ENCODE results near the gene ADGRG6.
"Not testable (repeated sequence)": the region's sequence is repeated elsewhere in the genome, so short reads cannot be mapped to it uniquely, and the experiment has no call there.

ADGRG6 gene

DNA sequence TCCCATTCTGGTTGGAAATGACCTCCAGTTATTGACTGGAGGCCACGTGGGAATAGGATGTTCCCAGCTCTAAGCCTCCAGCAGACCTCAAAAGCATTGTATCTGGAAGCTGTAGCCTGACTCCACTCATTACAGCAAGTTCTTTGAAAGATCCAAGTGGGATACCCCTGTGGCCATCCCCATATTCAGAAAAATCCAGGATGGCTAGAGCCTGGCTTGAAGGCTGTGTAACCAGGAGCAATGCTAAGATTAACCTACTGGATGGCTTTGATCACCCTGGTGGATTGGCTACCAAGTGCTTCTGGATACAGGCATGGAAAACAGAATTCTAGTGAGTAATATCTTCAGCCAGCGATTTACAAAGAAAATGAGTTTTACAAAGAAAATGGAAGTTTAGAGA, 151.2 kb downstream of the ADGRG6 start:
- DNase-seq, result no peak

DNA sequence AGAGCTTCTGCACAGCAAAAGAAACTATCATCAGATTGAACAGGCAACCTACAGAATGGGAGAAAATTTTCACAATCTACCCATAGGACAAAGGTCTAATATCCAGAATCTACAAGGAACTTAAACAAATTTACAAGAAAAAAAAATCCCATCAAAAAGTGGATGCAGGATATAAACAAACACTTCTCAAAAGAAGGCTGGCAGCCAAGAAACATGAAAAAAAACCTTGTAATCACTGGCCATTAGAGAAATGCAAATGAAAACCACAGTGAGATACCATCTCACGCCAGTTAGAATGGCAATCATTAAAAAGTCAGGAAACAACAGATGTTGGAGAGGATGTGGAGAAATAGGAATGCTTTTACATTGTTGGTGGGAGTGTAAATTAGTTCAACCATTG, 152.4 kb downstream of the ADGRG6 start:
- DNase-seq, result not testable (repeated sequence)

DNA sequence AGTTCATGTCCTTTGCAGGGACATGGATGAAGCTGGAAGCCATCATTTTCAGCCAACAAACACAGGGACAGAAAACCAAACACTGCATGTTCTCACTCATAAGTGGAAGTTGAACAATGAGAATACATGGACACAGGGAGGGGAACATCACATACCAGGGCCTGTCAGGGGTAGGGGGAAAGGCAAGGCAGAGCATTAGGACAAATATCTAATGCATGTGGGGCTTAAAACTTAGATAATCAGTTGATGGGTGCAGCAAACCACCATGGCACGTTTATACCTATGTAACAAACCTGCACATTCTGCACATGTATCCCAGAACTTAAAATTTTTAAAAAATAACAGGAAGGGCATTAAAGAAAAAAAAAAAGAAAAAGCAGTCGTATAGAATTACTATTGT, 153.0 kb downstream of the ADGRG6 start:
- DNase-seq, result not testable (repeated sequence)

DNA sequence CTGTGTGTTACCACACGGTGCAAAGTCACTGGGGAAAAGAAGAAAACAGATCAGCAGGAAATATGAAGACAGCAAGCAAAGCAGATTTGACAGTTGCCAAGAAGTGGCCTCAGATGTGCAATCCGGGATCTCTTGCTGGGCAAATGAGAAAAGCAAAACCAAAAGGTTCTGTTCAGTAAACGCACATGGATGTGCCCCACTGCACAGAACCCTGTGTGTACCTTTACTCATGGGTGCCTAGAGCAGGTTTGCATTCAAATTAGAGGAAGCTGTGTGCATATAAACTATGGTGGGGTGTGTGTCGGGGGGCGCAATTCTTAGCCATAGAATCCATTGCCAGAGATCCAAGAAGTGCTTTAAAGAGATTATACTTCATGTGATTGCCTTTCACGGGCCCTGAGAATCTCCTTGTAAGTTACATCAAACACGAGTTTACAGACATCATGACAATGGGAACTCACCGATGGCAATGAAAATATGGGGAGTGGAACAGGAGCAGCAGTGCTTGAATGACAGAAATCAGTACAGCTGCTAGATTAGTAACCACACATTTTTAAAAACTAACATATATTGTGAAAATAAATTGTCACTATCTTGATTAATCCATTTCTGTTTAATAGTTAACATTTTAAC, 154.3 kb downstream of the ADGRG6 start:
- no peak for DNase-seq

DNA sequence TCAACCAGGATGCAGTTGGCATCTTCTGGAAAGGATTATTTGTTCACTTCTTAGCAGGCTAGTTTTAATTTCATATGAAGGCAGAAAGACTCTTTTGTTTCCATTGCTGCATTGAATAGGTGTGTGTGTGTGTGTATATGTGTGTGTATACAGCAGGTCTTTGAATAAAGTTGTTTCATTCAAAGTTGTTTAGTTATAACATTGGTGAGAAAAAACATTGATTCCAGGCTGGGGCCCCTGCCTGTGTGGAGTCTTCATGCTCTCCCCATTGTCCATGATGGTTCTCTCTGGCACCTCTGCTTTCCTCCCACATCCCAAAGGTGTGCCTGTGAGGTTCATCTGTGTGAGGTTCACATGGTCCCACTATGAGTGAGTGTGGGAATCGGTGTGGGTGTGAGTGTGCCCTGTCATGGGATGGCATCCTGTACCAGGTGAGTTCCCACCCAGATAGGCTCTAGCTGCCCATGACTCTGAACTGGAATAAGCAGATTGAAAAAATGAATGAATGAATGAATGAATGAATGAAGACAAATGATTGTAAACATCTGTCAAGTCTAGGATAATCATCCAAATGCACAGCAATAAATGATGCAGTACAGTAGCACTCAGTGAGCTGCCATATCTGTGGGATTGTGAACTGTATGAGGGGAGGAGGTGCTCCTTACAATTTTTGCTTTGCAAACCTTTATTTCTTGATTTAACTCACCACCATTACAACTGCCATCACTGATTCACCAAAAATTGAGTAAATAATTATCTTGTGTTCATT, 156.0 kb downstream of the ADGRG6 start:
- DNase-seq, result no peak

DNA sequence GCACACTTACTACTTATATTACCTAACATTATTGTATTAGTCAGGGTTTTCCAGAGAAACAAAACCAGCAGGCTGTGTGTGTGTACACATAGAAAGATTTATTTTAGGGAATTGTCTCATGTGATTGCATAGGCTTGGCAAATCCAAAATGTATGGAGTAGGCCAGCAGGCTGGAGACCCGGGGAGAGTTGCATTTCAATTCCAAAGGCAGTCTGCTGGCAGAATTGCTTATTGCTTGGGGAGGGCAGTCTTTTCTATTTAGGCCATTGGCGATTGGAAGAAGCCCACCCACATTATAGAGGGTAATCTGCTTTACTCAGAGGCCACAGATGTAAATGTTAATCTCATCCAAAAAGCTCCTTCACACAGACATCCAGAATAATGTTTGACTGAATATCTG, 157.0 kb downstream of the ADGRG6 start:
- DNase-seq, result no peak

DNA sequence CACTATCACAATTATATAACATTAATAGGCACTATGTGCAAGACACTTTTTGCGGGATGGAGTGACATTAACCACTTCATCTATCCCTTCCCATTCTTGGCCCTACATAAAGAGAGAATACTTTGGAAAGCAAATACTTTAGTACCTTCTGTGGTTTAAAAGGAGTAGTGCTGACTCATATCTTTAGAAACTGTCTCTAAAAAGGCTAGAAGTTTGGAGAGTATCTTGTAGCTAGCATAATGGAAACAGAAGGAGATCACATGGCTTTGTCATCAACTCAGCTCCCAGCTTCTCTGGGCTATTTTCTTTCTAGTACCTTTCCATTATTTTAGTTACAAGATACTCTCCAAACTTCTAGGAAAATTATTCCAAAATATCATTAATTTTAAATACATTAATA, 157.5 kb downstream of the ADGRG6 start:
- DNase-seq, result no peak

DNA sequence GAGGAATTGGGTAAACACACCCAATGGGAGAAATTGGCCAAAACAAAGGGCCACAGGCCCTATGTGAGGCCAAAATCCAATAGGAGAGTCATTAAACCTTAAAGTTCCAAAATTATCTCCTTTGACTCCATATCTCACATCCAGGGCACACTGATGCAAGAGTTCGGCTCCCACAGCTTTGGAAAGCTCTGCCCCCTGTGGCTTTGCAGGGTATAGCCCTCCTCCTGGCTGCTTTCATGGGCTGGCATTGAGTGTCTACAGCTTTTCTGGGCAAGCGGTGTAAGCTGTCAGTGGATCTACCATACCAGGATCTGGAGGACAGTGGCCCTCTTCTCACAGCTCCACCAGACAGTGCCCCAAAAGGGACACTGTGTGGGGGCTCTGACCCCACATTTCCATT, 160.5 kb downstream of the ADGRG6 start:
- DNase-seq, result no peak

DNA sequence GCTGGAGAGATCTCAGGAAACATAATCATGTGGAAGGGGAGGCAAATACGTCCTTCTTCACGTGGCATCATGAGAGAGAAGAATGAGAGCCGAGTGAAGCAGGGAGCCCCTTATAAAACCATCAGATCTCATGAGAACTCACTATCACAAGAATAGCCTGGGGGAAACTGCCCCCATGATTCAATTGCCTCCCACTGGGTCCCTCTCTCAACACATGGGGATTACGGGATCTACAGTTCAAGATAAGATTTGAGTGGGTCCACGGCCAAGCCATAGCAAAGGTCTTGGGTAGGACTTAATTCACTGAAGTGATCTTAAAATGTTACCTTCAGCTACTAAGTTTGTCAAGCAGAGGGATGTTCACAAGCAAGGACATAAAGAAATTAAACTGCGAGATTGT, 162.2 kb downstream of the ADGRG6 start:
- no peak for DNase-seq

DNA sequence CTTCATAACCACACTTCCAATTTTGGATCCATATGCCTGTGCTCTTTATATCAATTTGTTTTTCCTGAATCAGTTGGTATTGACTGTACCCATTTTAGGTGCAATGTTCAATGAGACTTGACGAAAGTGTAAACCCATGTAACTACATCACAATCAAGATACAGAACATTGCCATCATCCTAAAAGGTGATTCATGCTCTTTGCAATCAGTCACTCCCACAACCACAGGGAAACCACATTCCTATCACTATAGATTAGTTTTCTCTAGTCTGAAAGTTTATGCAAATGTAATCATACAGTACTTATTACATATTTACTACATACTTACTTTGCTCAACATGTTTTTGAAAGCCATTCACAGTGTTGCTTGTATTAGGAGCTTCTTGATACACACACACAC, 167.4 kb downstream of the ADGRG6 start:
- DNase-seq, result no peak

DNA sequence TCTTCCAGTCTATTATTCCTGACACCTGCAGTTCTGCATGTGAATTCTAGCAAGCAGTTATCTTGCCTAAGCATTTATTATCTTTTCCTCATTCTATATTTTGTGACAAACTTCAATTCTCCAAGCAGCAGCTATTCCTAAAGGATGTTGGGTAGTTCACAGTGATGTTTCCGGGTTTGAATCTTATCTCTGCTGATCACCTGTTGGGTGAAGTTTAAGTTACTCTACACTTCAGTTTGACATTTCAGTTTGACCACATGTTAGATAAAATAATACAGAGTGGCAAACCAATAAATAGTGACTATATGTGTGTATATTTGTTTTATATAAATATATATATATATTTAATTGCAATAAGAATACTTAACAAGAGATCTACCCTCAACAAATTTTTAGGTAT, 168.6 kb downstream of the ADGRG6 start:
- DNase-seq, result no peak

DNA sequence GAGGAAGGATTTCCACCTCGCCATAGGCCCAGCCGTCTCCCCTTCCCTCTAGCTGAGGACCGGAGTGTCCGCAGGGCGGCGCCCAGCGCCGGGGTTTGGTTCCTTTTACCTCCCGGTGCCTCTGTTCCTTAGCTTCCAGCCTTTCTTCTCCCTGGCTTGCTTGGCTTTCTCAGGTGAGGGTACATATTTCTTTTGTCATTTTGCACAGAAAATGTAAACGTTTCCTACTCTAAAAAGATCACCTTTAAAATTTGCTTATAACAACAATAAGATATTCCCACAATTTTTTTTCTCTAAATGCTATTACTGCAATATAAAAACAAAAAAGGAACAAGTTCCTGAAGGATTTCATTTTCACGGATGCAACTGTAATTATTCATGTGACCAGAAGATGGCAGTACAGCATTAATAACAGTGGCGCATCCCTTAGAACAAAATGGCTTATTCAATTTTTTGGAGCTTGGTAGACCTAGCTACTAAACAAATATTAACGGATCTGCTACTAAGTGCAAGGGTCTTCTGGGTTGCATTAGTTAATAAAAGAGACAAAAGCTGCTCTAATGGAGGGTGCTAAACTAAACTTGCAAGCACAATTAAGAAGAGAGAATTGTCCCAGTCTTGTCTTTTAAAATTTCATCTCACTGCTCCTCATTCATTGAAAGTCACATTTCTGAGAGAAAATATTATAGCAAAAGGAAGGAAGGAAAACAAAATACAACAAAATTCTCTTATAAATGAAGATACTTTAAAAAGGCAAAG, 172.9 kb downstream of the ADGRG6 start:
- peak; percentile 80 for DNase-seq

DNA sequence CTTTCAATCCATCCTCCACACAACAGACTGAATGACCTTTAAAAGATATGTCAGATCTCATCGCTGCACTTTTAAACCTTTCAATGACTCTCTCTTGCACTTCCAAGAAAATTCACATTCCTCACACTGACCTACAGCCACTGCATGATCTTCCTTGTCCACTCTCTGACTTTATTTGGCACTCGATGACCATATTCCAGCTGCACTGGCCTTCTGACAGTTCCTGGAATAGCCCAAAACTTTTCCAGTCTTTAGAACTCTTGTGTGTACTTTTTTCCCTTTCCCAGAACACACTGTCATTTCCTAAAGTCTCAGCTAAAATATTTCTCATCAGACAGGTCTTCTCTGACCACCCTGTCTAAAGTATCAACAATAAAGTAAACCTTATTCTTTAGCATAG, 174.6 kb downstream of the ADGRG6 start:
- no peak for DNase-seq

DNA sequence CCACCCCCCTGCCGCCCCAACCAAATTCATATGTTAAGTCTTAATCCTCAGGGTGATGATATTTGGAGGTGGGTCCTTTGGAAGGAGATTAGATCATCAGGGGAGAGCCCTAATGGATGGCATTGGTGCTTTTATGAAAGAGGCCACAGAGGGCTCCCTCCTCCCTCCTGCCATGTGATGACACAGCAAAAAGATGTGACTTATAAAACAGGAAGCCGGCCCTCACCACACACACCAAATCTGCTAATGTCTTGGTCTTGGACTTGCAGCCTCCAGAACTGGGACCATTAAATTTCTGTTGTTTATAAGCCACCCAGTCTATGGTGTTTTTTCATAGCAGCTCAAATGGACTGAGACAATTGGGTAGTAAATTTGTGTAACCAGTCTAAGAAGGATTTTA, 176.3 kb downstream of the ADGRG6 start:
- DNase-seq, result peak; percentile 38

DNA sequence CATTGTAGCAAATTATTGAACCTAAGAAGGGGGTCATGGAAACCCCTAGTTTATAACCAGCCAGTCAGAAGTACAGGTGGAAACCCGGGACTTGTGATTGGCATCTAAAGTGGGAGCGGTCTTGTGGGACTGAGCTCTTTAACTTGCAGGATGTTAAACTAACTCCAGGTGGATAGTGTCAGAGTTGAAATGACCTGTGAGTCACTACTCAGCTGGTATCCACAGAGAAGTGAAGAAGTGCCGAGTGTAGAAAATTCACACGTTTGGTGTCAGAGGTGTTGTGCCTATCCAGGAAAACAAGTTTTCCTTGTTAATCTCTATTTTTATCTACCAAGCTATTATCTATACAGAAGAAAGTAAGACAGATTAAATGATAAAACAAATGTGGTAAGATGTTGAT, 179.7 kb downstream of the ADGRG6 start:
- DNase-seq, result no peak

DNA sequence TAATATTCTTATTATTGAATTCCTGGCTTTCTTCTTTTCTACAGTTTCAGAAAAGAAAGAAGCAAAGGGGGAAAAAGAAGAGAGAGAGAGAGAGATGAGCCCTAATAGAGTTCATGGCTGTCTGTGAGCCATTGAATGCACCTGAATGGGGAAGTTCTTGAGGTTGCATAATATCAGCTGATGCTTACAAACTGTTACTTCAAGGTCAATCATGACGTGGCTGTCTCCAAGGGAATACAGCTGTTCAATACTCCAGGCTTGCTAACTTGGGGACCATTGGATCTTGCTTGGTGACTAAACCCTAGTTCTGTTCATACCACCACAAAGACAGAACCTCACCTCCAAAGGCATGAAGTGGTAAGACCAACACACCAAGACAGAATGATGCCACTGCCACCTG, 180.4 kb downstream of the ADGRG6 start:
- no peak for DNase-seq

DNA sequence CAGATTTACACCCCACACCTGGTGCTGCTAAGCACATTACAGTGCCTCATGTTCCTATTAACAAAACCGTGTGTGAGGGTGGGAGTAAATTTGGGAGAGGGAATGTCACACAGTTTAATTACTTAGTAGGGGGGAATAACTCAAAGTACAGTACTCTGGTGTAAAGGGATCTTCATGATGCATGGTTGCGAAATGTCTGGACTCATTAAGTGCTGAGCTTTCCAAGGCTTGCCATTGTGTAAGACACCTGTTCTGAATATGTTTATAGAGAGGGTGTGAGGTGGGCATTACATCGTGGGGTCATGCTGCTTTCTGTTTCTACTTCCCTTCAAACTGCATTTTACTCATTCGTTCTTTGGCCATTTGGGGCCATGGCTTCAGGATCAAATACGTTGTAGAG, 181.2 kb downstream of the ADGRG6 start:
- DNase-seq, result no peak

DNA sequence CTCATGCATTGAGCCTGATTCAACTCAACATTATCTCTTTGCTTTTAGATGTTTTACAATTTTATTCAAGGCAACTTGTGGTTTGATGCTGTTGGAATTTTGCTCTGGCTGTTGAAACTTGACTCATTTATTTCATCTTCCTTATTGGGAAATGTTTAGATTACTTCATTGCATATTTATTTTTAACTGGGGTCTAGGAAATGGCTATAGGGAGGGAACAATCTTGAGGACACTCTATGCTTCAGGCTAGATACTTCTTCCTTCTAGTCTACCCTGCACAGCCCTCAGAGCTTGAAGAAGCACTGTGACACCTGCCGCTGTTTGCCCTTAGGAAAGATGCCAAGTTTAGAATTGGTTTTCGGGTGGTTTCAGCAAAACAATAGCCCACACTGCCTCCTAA, 183.4 kb downstream of the ADGRG6 start:
- peak; percentile 41 for DNase-seq

DNA sequence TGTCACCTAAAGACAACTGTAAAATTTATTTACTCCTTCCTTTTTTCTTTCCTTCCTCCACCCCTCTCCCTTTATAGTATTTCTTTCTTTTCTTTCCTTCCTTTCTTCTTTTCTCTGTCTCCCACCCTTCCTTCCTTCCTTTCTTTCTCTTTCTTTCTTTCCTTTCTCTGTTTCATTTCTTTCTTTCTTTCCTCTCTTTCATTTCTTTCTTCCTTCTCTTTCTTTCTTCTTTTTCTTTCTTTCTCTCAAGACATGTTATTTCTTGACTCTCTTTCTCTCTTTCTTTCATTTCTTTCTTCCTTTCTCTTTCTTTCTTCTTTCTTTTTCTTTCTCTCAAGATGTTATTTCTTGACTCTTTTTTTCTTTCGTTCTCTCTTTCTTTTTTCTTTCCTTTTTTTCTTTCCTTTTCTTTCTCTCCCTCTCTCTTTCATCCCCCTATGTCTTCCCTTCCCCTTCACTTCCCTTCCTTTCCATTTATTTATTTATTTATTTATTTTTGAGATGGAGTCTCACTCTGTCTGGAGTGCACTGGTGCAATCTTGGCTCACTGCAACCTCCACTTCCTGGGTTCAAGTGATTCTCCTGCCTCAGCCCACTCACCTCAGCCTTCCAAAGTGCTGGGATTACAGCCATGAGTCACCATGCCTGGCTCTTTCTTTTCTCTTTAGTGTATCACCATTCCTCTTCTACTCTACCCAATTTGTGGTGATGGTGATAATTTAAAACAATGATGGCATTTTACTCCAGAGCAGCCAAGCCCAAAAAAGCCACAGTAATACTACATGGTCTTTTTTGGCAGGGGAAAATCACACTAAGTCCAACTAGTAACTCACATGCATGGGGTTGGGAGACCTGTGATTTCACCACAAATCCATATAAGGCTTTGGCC, 188.2 kb downstream of the ADGRG6 start:
- no peak for DNase-seq

Measured in NCI-H2171 treated with DMSO at 0.1 percent for 48 hours (cell line).